Measurements from ENCODE around the gene CCDC178.
"Not testable (repeated sequence)": the region's sequence is repeated elsewhere in the genome, so short reads cannot be mapped to it uniquely, and the experiment has no call there.

CCDC178 gene

GRCh38 chr18:33201509-33201926 lies 239.0 kb downstream of the CCDC178 start:
- no peak for DNase-seq

- DNase-seq, result no peak
Observed at GRCh38 chr18:33195795-33196194, 244.7 kb downstream of the CCDC178 start.

DNA sequence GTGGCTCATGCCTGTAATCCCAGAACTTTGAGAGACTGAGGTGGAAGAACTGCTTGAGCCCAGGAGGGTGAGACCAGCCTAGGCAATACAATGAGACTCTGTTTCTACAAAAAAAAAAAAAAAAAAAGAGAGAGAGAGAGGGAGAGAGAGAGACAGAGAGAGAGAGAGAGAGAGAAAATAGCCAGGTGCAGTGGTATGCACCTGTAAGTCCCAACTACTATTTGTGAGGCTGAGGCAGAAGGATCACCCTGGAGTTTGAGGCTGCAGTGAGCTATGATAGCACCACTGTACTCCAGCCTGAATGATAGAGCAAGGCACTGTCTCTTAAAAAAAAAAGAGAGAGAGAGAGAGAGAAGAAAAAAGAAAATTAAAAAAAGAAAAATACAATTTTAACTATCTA lies 245.7 kb downstream of the CCDC178 start:
- no peak for DNase-seq

GRCh38 chr18:33184958-33185357 lies 255.6 kb downstream of the CCDC178 start:
- no peak for DNase-seq

- DNase-seq, result no peak
Observed at GRCh38 chr18:33184175-33184574, 256.3 kb downstream of the CCDC178 start.

- no peak for DNase-seq
Observed at GRCh38 chr18:33183136-33183535, 257.4 kb downstream of the CCDC178 start.

GRCh38 chr18:33181016-33181415 lies 259.5 kb downstream of the CCDC178 start:
- DNase-seq, result no peak

GRCh38 chr18:33169218-33169617 lies 271.3 kb downstream of the CCDC178 start:
- no peak for DNase-seq

- DNase-seq, result not testable (repeated sequence)
Observed at GRCh38 chr18:33164121-33164520, 276.4 kb downstream of the CCDC178 start.

DNA sequence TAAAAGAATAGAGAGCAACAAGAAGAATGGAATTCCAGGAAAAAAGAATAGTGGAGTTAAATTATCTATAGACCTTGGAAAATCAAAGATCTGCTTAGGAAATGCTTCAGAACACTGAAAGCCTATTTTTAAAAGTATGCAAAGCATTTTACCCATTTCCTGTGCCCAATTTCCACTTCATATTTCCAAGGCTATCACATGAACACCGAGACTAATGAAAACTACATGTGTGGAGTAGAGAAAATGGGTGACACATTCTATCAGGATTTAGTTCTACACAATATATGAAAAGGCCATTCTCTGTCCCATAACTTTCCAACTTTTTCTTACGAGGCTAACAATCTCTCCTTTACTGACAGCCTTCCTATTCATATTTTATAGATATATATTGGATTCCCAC lies 279.4 kb downstream of the CCDC178 start:
- DNase-seq, result no peak

DNA sequence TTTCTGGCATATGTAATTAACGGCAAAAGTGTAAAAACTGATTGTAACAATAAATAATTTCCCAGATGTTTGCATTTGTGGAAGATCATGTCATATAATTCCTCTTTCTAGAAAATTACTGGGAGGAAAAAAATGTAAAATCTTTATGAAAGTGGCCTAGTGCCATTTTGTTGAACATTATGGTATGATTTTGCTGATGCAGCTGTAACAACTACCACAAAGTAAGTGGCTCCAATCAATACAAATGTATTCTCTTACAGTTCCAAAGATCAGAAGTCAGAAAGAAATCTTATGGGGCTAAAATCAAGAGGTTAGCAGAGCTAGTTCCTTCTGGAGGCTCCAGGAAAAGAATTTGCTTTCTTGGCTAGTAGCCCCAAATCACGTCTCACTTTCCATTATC lies 281.4 kb downstream of the CCDC178 start:
- DNase-seq, result no peak

- no peak for DNase-seq
Observed at GRCh38 chr18:33157893-33158292, 282.6 kb downstream of the CCDC178 start.

DNA sequence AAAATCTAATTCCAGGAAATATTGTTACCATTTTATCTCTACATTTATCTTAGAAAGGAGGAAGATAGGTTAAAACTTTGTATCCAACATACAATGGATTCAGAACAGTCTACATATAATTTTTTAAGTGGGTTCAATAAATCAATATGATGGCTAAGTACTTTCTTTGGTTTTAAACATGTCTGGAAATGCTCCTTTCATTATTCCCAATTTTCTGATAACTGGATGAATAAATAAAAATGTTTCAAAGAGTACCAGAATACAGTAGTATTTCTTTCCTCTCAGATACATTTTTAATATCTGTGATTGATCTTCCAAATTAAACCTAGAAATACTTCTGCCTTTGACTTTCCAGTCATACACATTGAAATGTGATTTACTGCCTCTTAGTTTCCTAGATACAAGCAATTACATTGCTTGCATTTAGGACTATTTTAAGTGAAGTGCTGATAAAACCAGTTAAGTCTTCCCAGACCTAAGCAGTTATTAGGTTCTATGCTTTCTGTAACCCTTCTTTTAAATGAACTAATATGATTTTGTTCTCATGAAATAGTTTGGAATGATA lies 283.5 kb downstream of the CCDC178 start:
- DNase-seq, result no peak

GRCh38 chr18:33154049-33154448 lies 286.5 kb downstream of the CCDC178 start:
- DNase-seq, result no peak

DNA sequence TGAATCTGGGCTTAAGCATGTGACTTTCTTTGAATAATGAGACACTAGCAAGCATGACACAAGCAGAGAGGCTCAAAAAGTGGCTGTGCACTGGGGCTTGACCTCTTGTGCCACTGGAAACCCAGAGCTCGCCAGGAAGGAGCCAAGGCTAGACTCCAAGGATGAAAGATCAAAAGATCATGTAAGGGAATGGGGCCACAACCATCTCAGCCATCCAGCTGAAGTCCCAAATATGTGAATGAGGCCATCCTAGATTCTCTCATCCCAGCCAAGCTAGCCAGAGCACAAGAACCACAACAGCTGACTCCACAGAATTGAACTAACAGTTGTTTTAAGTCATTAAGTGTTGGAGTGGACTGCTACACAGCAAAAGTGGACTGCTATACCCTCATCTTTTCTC lies 288.1 kb downstream of the CCDC178 start:
- DNase-seq, result no peak

DNA sequence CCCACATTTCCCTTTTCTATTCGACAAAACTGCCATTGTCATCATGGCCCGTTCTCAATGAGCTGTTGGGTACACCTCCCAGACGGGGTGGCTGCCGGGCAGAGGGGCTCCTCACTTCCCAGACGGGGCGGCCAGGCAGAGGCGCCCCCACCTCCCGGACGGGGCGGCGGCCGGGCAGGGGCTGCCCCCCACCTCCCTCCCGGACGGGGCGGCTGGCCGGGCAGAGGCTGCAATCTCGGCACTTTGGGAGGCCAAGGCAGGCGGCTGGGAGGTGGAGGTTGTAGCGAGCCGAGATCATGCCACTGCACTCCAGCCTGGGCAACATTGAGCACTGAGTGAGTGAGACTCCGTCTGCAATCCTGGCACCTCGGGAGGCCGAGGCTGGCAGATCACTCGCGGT lies 292.7 kb downstream of the CCDC178 start:
- DNase-seq, result not testable (repeated sequence)

- DNase-seq, result no peak
Observed at GRCh38 chr18:33146014-33146413, 294.5 kb downstream of the CCDC178 start.

DNA sequence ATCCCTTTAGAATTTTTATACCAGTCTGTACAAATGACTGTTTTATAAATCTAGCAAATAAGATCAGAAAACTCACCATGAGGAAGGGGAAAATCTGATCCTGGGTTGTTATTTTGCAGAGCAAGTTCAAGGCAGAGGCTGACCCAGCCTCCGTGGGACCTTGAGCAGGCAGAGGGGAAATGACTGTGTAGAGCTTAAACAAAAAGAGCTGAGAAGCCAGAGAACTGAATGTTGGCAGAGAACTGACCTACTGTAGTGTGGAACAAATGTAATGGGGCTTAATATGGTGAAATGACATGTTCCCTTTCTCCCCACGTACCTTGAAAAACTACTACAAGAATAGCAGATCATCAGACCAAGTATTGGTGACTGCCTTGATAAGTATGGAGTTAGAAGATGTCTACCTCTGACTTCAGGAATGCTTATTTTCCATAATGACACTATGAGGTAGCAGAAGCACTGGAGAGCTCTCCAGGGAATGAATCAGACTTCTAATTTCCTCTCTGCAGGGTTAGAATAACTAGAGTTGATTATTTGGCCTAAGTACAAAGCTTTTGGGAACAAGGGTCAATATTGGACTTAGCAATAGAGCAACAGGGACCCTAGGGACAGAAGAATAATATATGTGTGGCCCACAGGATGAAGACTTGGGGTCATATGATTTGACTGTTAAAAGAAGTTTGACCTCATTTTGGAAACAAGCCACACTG lies 304.4 kb downstream of the CCDC178 start:
- peak in 1 of 2 experiments; percentile 37 for DNase-seq

DNA sequence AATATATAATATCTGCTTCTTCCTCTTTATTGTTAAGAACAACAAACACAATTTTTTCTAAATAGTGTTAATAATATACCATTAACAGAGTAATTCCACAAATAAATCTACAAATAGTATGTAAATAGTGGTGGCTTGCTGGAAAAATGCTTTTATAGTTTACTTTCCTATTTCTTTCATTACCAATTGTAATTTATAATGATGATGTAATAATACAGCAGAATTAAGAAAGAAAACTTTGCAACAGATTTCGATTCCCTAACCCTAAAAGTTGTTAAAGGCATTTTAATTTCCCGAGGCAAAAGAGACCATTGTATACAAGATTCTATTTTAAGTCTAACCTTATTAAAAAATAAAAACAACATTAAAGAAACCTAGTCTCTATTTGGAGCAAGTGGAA lies 307.9 kb downstream of the CCDC178 start:
- DNase-seq, result peak in 1 of 2 experiments; percentile 30

DNA sequence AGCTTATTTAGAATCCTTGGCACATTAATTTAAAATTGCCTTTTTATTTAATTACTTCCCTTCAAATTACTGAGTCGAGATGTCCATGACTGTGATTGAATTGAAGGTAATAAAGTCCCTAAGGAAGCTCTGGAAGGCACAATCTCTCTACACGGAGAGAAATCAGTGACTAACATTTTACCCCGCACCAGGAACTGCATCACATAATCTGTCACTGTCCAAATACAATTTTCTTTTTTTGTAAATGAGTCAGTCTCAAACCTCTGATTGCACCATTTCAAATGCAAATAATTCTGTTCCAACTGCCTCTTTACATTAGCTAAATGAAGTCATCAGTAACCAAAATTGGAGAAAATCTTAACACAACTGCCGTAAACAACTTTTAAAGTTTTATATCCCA lies 311.9 kb downstream of the CCDC178 start:
- DNase-seq, result peak in 1 of 2 experiments; percentile 28

DNA sequence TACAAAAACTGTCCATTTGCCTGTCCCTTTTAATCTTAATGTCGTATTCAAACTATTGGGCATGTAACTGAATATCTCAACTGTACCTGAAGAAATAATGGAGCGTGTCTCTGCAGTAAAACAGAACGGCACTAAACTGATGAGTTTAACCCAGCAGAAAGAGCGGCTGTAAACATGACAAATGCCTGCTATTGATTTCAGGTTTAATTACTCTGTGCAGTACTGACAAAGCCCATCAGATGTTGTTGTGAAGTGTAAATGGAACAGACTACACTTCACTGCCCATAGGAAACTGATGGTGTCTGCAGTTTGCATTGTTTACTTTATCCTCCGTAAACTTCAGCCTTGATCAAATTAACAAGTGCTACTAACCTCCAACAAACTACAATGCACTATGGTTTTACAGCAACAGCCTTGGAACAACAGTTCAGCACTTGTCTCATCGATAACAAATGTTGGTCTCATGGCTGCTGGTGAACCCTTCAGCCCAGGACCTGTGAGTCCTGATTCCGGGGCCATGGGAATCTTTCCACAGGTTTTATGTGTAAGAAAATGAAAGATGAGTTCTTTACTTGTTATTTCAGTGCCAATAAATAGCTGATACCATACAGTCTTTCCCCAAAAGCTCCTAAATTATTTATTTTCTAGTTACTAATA lies 316.5 kb downstream of the CCDC178 start:
- peak; percentile 46 to 78 for DNase-seq

DNA sequence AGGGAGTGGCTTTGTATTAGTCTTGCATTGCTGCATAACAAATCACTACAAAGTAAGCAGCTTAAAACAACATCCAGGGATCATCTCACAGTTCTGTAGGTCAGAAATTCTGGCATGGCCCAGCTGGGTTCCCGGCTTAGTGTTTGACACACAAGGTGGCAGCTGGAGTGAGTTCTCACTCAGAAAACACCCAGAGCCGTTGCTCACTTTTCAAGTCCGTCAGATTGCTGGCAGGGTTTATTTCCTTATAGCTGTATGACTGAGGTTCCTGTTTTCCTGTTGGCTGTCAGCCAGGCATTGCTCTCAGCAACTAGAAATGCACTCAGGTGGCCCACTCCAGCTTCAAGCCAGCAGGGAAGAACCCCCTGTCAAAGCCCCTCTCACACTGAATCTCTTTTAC lies 324.1 kb downstream of the CCDC178 start:
- no peak for DNase-seq

- DNase-seq, result no peak
Observed at GRCh38 chr18:33115917-33116316, 324.6 kb downstream of the CCDC178 start.

GRCh38 chr18:33115476-33115875 lies 325.0 kb downstream of the CCDC178 start:
- DNase-seq, result no peak
